Muscle of leg (tissue), 11 donors: ENCODE results near the gene CGB8. TPM values are rescaled to one million over a fixed set of nuclear protein-coding genes. Genes with fewer than 3 reads are reported as not detected.
A peak's percentile ranks its signal among the peaks of the same experiment; 100 is the strongest.
"Not testable (repeated sequence)": the region's sequence is repeated elsewhere in the genome, so short reads cannot be mapped to it uniquely, and the experiment has no call there.

Source experiments
- DNase-seq: peaks from one replicate; pipeline ENCODE4 v3.0.0; 2013
- H3K27ac ChIP-seq: one replicate; pipeline ENCODE4 v1.5.1; 2013; ENCODE audit warnings: mild to moderate bottlenecking, low read length, control low read depth
- H3K27me3 ChIP-seq: one replicate; pipeline ENCODE4 v1.6.1; 2013; ENCODE audit warnings: low read length; ENCODE audit not compliant: control insufficient read depth, insufficient read depth
- H3K36me3 ChIP-seq: one replicate; pipeline ENCODE4 v1.6.1; 2013; ENCODE audit warnings: low read length; ENCODE audit not compliant: control insufficient read depth, insufficient read depth
- H3K4me1 ChIP-seq: one replicate; pipeline ENCODE4 v1.6.1; 2013; ENCODE audit warnings: low read length; ENCODE audit not compliant: control insufficient read depth, insufficient read depth
- H3K4me3 ChIP-seq: one replicate; pipeline ENCODE4 v1.5.1; 2013; ENCODE audit warnings: low read length, control low read depth
- H3K9me3 ChIP-seq: replicated peaks from 2 replicates; pipeline ENCODE4 v1.6.1; 2013; ENCODE audit warnings: low read depth, low read length; ENCODE audit not compliant: control insufficient read depth
- WGBS: methylation state at CpG from one replicate; pipeline ENCODE4 v1.1.5; 2013; ENCODE audit warnings: missing lambda C conversion rate; ENCODE audit not compliant: insufficient coverage; 5-methylcytosine and 5-hydroxymethylcytosine counted together
- polyA plus RNA-seq, 8 donors: library from polyadenylated mRNA; unstranded; fragments of 120-200 nt; gene quantifications; one replicate each; pipeline versions ENCODE4 v1.2.1 to v1.2.3, GENCODE V29; 2013; ENCODE audit warnings: inconsistent platforms in 1 of 8, low replicate concordance in 1 of 8; ENCODE audit not compliant: insufficient read length in 8 of 8, insufficient read depth in 1 of 8
- total RNA-seq: library from RNA; stranded (reverse); fragments of 120-200 nt; gene quantifications from one replicate; pipeline ENCODE4 v1.2.4, GENCODE V29; 2013

CGB8 gene
- total and polyA plus RNA-seq, 9 donors: 0.20 to 0.58 (median 0.27) TPM; not detected in 4

GRCh38 chr19:49065905-49066512 lies 17.1 kb upstream of the CGB8 start:
- Histone ChIP-seq H3K9me3 (no peaks in the 10 kb centered on the region), H3K27ac (peak overlapping the region; percentile 47), H3K4me1 (peaks cover 28% of the 10 kb centered on the region), H3K36me3 (no peaks in the 10 kb centered on the region), H3K4me3 (no peak overlapping the region), H3K27me3 (peaks cover 73% of the 10 kb centered on the region)
- DNase-seq: peak; percentile 53
- WGBS: no CpG with 5 or more reads among the region's 13 CpGs

GRCh38 chr19:49064768-49065611 lies 16.1 kb upstream of the CGB8 start, which contains the start of gene NTF4:
Gene NTF4, minus strand, starts transcription at chr19:49064818. Its CDS starts 2,821 bp downstream, at chr19:49061997.
- peak; percentile 41 for DNase-seq
- under 1% methylated on average over 37 of the region's 53 CpGs for WGBS
- Histone ChIP-seq H3K4me3 (no peak within 1 kb of the TSS), H3K4me1 (peaks cover 28% of the 10 kb centered on the region), H3K27ac (no peak within 1 kb of the TSS), H3K36me3 (no peaks in the 10 kb centered on the region), H3K27me3 (peaks cover 71% of the 10 kb centered on the region), H3K9me3 (no peaks in the 10 kb centered on the region)

GRCh38 chr19:49064029-49064629 lies 15.2 kb upstream of the CGB8 start:
- whole genome bisulfite sequencing: 30% methylated on average over 3 of the region's 10 CpGs
- Histone ChIP-seq H3K27me3 (peaks cover 72% of the 10 kb centered on the region), H3K27ac (no peak overlapping the region), H3K36me3 (no peaks in the 10 kb centered on the region), H3K9me3 (no peaks in the 10 kb centered on the region), H3K4me3 (no peak overlapping the region), H3K4me1 (peaks cover 28% of the 10 kb centered on the region)
- no peak for DNase-seq

GRCh38 chr19:49061445-49061844 lies 12.5 kb upstream of the CGB8 start:
- Histone ChIP-seq H3K9me3 (no peaks in the 10 kb centered on the region), H3K4me1 (peaks cover 34% of the 10 kb centered on the region), H3K27me3 (peaks cover 78% of the 10 kb centered on the region), H3K36me3 (no peaks in the 10 kb centered on the region), H3K4me3 (no peak overlapping the region), H3K27ac (no peak overlapping the region)
- DNase-seq: no peak
- 68% methylated on average over 25 of the region's 25 CpGs for WGBS

GRCh38 chr19:49061000-49061399 lies 12.1 kb upstream of the CGB8 start:
- WGBS: 97% methylated on average over 2 of the region's 2 CpGs
- H3K4me1 ChIP-seq: peaks cover 34% of the 10 kb centered on the region
- H3K36me3 ChIP-seq: no peaks in the 10 kb centered on the region
- no peak overlapping the region for H3K4me3 ChIP-seq
- DNase-seq: no peak
- H3K27me3 ChIP-seq: peaks cover 78% of the 10 kb centered on the region
- H3K27ac ChIP-seq: no peak overlapping the region
- H3K9me3 ChIP-seq: no peaks in the 10 kb centered on the region

- no peak for DNase-seq
- Histone ChIP-seq H3K4me3 (no peak overlapping the region), H3K4me1 (peaks cover 22% of the 10 kb centered on the region), H3K27me3 (peaks cover 74% of the 10 kb centered on the region), H3K36me3 (no peaks in the 10 kb centered on the region), H3K27ac (no peak overlapping the region), H3K9me3 (no peaks in the 10 kb centered on the region)
- 8% methylated on average over 6 of the region's 9 CpGs for WGBS
Observed at GRCh38 chr19:49059053-49059452, 10.1 kb upstream of the CGB8 start.

GRCh38 chr19:49058562-49058961 lies 9.7 kb upstream of the CGB8 start:
- Histone ChIP-seq H3K36me3 (no peaks in the 10 kb centered on the region), H3K27me3 (peaks cover 74% of the 10 kb centered on the region), H3K27ac (no peak overlapping the region), H3K4me3 (no peak overlapping the region), H3K4me1 (peaks cover 22% of the 10 kb centered on the region), H3K9me3 (no peaks in the 10 kb centered on the region)
- WGBS: 24% methylated on average over 5 of the region's 10 CpGs
- DNase-seq: no peak

- Histone ChIP-seq H3K4me3 (peak within 1 kb of the TSS; percentile 51), H3K36me3 (no peaks in the 10 kb centered on the region), H3K27me3 (peaks cover 72% of the 10 kb centered on the region), H3K27ac (no peak within 1 kb of the TSS), H3K9me3 (no peaks in the 10 kb centered on the region), H3K4me1 (peaks cover 22% of the 10 kb centered on the region)
- under 1% methylated on average over 24 of the region's 38 CpGs for WGBS
- peak; percentile 47 for DNase-seq
Observed at GRCh38 chr19:49057636-49058234, 8.8 kb upstream of the CGB8 start, which contains the start of gene CGB7. Gene CGB7, minus strand, starts transcription at chr19:49057749. Its CDS starts 2,374 bp downstream, at chr19:49055375.

- not testable (repeated sequence) for DNase-seq, H3K27ac ChIP-seq, H3K9me3 ChIP-seq, H3K36me3 ChIP-seq
- WGBS: 6% methylated on average over 13 of the region's 34 CpGs
- Histone ChIP-seq H3K27me3 (peaks cover 72% of the 10 kb centered on the region), H3K4me1 (peaks cover 22% of the 10 kb centered on the region), H3K4me3 (peak overlapping the region; percentile 51)
Observed at GRCh38 chr19:49056902-49057596, 8.1 kb upstream of the CGB8 start.
